Measurements from ENCODE around the gene VWC2L.

DNA sequence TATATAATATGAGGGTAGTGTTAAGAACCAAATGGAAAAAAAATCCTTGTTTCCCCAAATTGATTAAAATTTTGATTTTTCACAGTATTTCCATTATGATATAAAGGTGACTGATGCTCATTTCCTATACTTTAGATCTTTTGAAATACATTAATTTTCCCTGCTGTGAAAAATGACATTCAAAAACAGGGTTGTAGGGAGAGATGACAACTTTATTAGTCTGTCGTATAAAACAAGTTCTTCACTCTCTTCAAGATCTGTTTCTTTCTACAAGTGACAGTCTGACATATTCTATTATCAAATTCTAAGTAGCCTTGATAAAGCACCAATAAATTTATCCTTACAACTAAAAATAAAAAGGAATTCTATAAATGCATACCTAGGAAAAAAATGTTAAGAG lies 45.3 kb upstream of the VWC2L start:
- TF ChIP-seq EZH2 (IDR thresholded peaks at IDR 0.05; ENCODE audit: low read depth, unreplicated experiment) (no peak), POLR2AphosphoS5 (IDR thresholded peaks at IDR 0.05; ENCODE audit: low read depth) (no peak), EZH2phosphoT487 (IDR thresholded peaks at IDR 0.05; ENCODE audit: unreplicated experiment) (no peak), JUNB (IDR thresholded peaks at IDR 0.05; ENCODE audit: unreplicated experiment) (no peak), NANOG (IDR thresholded peaks at IDR 0.05; ENCODE audit: borderline replicate concordance) (no peak), CREB1 (CRISPR knock-in tag; IDR thresholded peaks at IDR 0.05; ENCODE audit: low read depth) (no peak), ZNF114 (CRISPR knock-in tag; IDR thresholded peaks at IDR 0.05) (no peak)
- TF ChIP-seq, protein P1, sequence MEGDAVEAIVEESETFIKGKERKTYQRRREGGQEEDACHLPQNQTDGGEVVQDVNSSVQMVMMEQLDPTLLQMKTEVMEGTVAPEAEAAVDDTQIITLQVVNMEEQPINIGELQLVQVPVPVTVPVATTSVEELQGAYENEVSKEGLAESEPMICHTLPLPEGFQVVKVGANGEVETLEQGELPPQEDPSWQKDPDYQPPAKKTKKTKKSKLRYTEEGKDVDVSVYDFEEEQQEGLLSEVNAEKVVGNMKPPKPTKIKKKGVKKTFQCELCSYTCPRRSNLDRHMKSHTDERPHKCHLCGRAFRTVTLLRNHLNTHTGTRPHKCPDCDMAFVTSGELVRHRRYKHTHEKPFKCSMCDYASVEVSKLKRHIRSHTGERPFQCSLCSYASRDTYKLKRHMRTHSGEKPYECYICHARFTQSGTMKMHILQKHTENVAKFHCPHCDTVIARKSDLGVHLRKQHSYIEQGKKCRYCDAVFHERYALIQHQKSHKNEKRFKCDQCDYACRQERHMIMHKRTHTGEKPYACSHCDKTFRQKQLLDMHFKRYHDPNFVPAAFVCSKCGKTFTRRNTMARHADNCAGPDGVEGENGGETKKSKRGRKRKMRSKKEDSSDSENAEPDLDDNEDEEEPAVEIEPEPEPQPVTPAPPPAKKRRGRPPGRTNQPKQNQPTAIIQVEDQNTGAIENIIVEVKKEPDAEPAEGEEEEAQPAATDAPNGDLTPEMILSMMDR (conservative IDR thresholded peaks at IDR 0.05; ENCODE audit: low read depth in 2 of 2) = no peak
- TF ChIP-seq, protein P2, sequence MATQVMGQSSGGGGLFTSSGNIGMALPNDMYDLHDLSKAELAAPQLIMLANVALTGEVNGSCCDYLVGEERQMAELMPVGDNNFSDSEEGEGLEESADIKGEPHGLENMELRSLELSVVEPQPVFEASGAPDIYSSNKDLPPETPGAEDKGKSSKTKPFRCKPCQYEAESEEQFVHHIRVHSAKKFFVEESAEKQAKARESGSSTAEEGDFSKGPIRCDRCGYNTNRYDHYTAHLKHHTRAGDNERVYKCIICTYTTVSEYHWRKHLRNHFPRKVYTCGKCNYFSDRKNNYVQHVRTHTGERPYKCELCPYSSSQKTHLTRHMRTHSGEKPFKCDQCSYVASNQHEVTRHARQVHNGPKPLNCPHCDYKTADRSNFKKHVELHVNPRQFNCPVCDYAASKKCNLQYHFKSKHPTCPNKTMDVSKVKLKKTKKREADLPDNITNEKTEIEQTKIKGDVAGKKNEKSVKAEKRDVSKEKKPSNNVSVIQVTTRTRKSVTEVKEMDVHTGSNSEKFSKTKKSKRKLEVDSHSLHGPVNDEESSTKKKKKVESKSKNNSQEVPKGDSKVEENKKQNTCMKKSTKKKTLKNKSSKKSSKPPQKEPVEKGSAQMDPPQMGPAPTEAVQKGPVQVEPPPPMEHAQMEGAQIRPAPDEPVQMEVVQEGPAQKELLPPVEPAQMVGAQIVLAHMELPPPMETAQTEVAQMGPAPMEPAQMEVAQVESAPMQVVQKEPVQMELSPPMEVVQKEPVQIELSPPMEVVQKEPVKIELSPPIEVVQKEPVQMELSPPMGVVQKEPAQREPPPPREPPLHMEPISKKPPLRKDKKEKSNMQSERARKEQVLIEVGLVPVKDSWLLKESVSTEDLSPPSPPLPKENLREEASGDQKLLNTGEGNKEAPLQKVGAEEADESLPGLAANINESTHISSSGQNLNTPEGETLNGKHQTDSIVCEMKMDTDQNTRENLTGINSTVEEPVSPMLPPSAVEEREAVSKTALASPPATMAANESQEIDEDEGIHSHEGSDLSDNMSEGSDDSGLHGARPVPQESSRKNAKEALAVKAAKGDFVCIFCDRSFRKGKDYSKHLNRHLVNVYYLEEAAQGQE (IDR thresholded peaks at IDR 0.05; ENCODE audit: unreplicated experiment) = no peak
- TF ChIP-seq, protein P3, sequence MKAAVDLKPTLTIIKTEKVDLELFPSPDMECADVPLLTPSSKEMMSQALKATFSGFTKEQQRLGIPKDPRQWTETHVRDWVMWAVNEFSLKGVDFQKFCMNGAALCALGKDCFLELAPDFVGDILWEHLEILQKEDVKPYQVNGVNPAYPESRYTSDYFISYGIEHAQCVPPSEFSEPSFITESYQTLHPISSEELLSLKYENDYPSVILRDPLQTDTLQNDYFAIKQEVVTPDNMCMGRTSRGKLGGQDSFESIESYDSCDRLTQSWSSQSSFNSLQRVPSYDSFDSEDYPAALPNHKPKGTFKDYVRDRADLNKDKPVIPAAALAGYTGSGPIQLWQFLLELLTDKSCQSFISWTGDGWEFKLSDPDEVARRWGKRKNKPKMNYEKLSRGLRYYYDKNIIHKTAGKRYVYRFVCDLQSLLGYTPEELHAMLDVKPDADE (IDR thresholded peaks at IDR 0.05) = no peak

Data from GM23338 (cell line).